ENCODE results near the gene SPATA1. TPM values are rescaled to one million over a fixed set of nuclear protein-coding genes. Genes with fewer than 3 reads are reported as not detected.

The SPATA1 gene
- total and polyA plus RNA-seq, 2 donors (not counting 1 experiment from before 2014, with no cell fraction given), result 0.73 to 8.6 TPM

GRCh38 chr1:84613026-84613425 lies 106.8 kb downstream of the SPATA1 start:
- Histone ChIP-seq H3K79me2 (ENCODE audit: control insufficient read depth, insufficient read depth, low read length) (no peaks in the 10 kb centered on the region), H3K4me1 (ENCODE audit: control insufficient read depth in 2 of 2, insufficient read depth in 2 of 2, low read length in 2 of 2) (no peaks in the 10 kb centered on the region), H3K27ac (ENCODE audit: low read length in 2 of 2) (no peak overlapping the region), H3K4me3 (ENCODE audit: control extremely low read depth in 1 of 5, extremely low read depth in 1 of 5, insufficient read depth in 1 of 5, low read depth in 2 of 5, low read length in 4 of 5) (no peak overlapping the region), H3K36me3 (replicated peaks in 1 of 2; ENCODE audit: control extremely low read depth in 1 of 2, control insufficient read depth in 1 of 2, extremely low read depth in 1 of 2, insufficient read depth in 2 of 2, low read length in 1 of 2) (no peaks in the 10 kb centered on the region), H4K20me1 (ENCODE audit: control insufficient read depth, insufficient read depth, low read length, poor library complexity, severe bottlenecking) (no peaks in the 10 kb centered on the region), H3K27me3 (replicated peaks in 1 of 4; ENCODE audit: control extremely low read depth in 1 of 4, control insufficient read depth in 3 of 4, insufficient read depth in 4 of 4, low read length in 3 of 4) (no peaks in the 10 kb centered on the region), H3K9ac (ENCODE audit: low read length) (no peak overlapping the region), H3K9me3 (ENCODE audit: control extremely low read depth in 1 of 3, control insufficient read depth in 2 of 3, insufficient read depth in 1 of 3, low read length in 2 of 3) (peaks cover 0 to 4% (median 1%) of the 10 kb centered on the region in 3 donors), H3K4me2 (replicated peaks; ENCODE audit: low read depth, low read length, poor library complexity, severe bottlenecking) (no peak overlapping the region), H2AFZ (ENCODE audit: insufficient read depth, low read depth, low read length, poor library complexity, severe bottlenecking) (no peak overlapping the region)
- Mint-ChIP-seq H3K4me1 (no peaks in the 10 kb centered on the region), H3K27ac (no peak overlapping the region), H3K4me3 (no peak overlapping the region), H3K27me3 (no peaks in the 10 kb centered on the region), H3K9me3 (ENCODE audit: insufficient read depth) (peaks cover 2% of the 10 kb centered on the region)
- ChIA-PET CTCF (no interaction called here), POLR2A (no interaction called here)
- TF ChIP-seq EZH2 (IDR thresholded peaks at IDR 0.05; ENCODE audit: borderline replicate concordance, insufficient read depth, low read depth, low read length, poor library complexity, severe bottlenecking), result no peak
- TF ChIP-seq, protein P1, sequence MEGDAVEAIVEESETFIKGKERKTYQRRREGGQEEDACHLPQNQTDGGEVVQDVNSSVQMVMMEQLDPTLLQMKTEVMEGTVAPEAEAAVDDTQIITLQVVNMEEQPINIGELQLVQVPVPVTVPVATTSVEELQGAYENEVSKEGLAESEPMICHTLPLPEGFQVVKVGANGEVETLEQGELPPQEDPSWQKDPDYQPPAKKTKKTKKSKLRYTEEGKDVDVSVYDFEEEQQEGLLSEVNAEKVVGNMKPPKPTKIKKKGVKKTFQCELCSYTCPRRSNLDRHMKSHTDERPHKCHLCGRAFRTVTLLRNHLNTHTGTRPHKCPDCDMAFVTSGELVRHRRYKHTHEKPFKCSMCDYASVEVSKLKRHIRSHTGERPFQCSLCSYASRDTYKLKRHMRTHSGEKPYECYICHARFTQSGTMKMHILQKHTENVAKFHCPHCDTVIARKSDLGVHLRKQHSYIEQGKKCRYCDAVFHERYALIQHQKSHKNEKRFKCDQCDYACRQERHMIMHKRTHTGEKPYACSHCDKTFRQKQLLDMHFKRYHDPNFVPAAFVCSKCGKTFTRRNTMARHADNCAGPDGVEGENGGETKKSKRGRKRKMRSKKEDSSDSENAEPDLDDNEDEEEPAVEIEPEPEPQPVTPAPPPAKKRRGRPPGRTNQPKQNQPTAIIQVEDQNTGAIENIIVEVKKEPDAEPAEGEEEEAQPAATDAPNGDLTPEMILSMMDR (IDR thresholded peaks at IDR 0.05), result no peak
- 94% methylated on average over 2 of the region's 2 CpGs for WGBS (ENCODE audit: insufficient coverage)
- intact Hi-C loops (cut with micrococcal nuclease), result no loop called here
- DNase-seq (no peak), ATAC-seq (ENCODE audit: low read depth) (no peak)

GRCh38 chr1:84613887-84614286 lies 107.7 kb downstream of the SPATA1 start:
- H3K4me3 ChIP-seq (ENCODE audit: control extremely low read depth in 1 of 5, extremely low read depth in 1 of 5, insufficient read depth in 1 of 5, low read depth in 2 of 5, low read length in 4 of 5), result no peak overlapping the region
- Mint-ChIP-seq H3K4me1 (no peaks in the 10 kb centered on the region), H3K27me3 (no peaks in the 10 kb centered on the region), H3K4me3 (no peak overlapping the region), H3K9me3 (ENCODE audit: insufficient read depth) (peaks cover 2% of the 10 kb centered on the region), H3K27ac (no peak overlapping the region)
- ATAC-seq (ENCODE audit: low read depth) (no peak), DNase-seq (no peak)
- no peak overlapping the region for H2AFZ ChIP-seq (ENCODE audit: insufficient read depth, low read depth, low read length, poor library complexity, severe bottlenecking)
- TF ChIP-seq, protein P1 (IDR thresholded peaks at IDR 0.05), result no peak
- no peak for TF ChIP-seq EZH2 (IDR thresholded peaks at IDR 0.05; ENCODE audit: borderline replicate concordance, insufficient read depth, low read depth, low read length, poor library complexity, severe bottlenecking)
- no peaks in the 10 kb centered on the region for H3K36me3 ChIP-seq (replicated peaks in 1 of 2; ENCODE audit: control extremely low read depth in 1 of 2, control insufficient read depth in 1 of 2, extremely low read depth in 1 of 2, insufficient read depth in 2 of 2, low read length in 1 of 2)
- peaks cover 0 to 4% (median 1%) of the 10 kb centered on the region in 3 donors for H3K9me3 ChIP-seq (ENCODE audit: control extremely low read depth in 1 of 3, control insufficient read depth in 2 of 3, insufficient read depth in 1 of 3, low read length in 2 of 3)
- intact Hi-C loops (cut with micrococcal nuclease), result no loop called here
- POLR2A ChIA-PET, result no interaction called here
- no peak overlapping the region for H3K27ac ChIP-seq (ENCODE audit: low read length in 2 of 2)
- 100% methylated on average over 2 of the region's 2 CpGs for WGBS (ENCODE audit: insufficient coverage)
- no peaks in the 10 kb centered on the region for H3K4me1 ChIP-seq (ENCODE audit: control insufficient read depth in 2 of 2, insufficient read depth in 2 of 2, low read length in 2 of 2)
- no peak overlapping the region for H3K4me2 ChIP-seq (replicated peaks; ENCODE audit: low read depth, low read length, poor library complexity, severe bottlenecking)
- H3K9ac ChIP-seq (ENCODE audit: low read length), result no peak overlapping the region
- CTCF ChIA-PET, result interaction anchor here (1.2 to 1.6 kb wide), 2 partner anchors 467 to 469 kb away, joined by 3 read pairs; partner anchors contain the start of gene PRKACB
- no peaks in the 10 kb centered on the region for H4K20me1 ChIP-seq (ENCODE audit: control insufficient read depth, insufficient read depth, low read length, poor library complexity, severe bottlenecking)
- no peaks in the 10 kb centered on the region for H3K79me2 ChIP-seq (ENCODE audit: control insufficient read depth, insufficient read depth, low read length)
- no peaks in the 10 kb centered on the region for H3K27me3 ChIP-seq (replicated peaks in 1 of 4; ENCODE audit: control extremely low read depth in 1 of 4, control insufficient read depth in 3 of 4, insufficient read depth in 4 of 4, low read length in 3 of 4)

Data from B cell (primary cell).